Mesenchymal stem cell (in vitro differentiated cells and primary cell): ENCODE data around the gene PODXL2.

ENCODE experiments used
- DNase-seq: peaks from one replicate; pipeline ENCODE4 v3.0.0-alpha.2; 2013
- H2AFZ ChIP-seq: one replicate; pipeline ENCODE4 v1.6.1; 2013; ENCODE audit warnings: low read depth, mild to moderate bottlenecking, control low read depth, inconsistent platforms, low read length, moderate library complexity
- H2AK5ac ChIP-seq: 2 replicates; pipeline ENCODE4 v1.6.1; 2013; ENCODE audit warnings: low read length, moderate library complexity, mild to moderate bottlenecking, inconsistent platforms; ENCODE audit not compliant: severe bottlenecking
- H2BK120ac ChIP-seq: one replicate; pipeline ENCODE4 v1.6.1; 2013; ENCODE audit warnings: low read depth, mild to moderate bottlenecking, inconsistent platforms, low read length, moderate library complexity
- H2BK12ac ChIP-seq, 2 experiments: one replicate each; pipeline ENCODE4 v1.6.1; 2013; ENCODE audit warnings: inconsistent platforms in 2 of 2, low read length in 2 of 2, mild to moderate bottlenecking in 2 of 2, moderate library complexity in 2 of 2, control low read depth in 1 of 2
- H2BK15ac ChIP-seq: one replicate; pipeline ENCODE4 v1.6.1; 2013; ENCODE audit warnings: mild to moderate bottlenecking, low read depth, inconsistent platforms; ENCODE audit not compliant: poor library complexity, severe bottlenecking
- H2BK5ac ChIP-seq: 2 replicates; pipeline ENCODE4 v1.6.1; 2013; ENCODE audit warnings: low read depth, mild to moderate bottlenecking, low read length, control low read depth, inconsistent platforms; ENCODE audit not compliant: poor library complexity, severe bottlenecking
- H3K14ac ChIP-seq, 2 experiments: one replicate each; pipeline ENCODE4 v1.6.1; 2013; ENCODE audit warnings: inconsistent platforms in 2 of 2, low read length in 2 of 2, control low read depth in 1 of 2, mild to moderate bottlenecking in 1 of 2, moderate library complexity in 1 of 2
- H3K18ac ChIP-seq, 2 experiments: one replicate each; pipeline ENCODE4 v1.6.1; 2013; ENCODE audit warnings: inconsistent platforms in 2 of 2, low read length in 2 of 2, control low read depth in 1 of 2, low read depth in 1 of 2, mild to moderate bottlenecking in 1 of 2
- H3K23ac ChIP-seq, 2 experiments: one replicate each; pipeline ENCODE4 v1.6.1; 2013; ENCODE audit warnings: inconsistent platforms in 2 of 2, low read length in 2 of 2, mild to moderate bottlenecking in 2 of 2, moderate library complexity in 2 of 2, control low read depth in 1 of 2
- H3K27ac ChIP-seq: 2 replicates; pipeline ENCODE4 v1.5.1; 2013; ENCODE audit warnings: mild to moderate bottlenecking, moderate library complexity, low read length, control low read depth, inconsistent platforms; ENCODE audit not compliant: poor library complexity, severe bottlenecking
- H3K27me3 ChIP-seq, 2 experiments: 2 replicates each; pipeline versions ENCODE4 v1.6.1 to v1.7.0; 2013; ENCODE audit warnings: low read length in 2 of 2, mild to moderate bottlenecking in 2 of 2, moderate library complexity in 2 of 2, control low read depth in 1 of 2, inconsistent platforms in 1 of 2; ENCODE audit not compliant: control insufficient read depth in 1 of 2, insufficient read depth in 1 of 2
- H3K36me3 ChIP-seq, 2 experiments: 2 replicates each; pipeline versions ENCODE4 v1.6.1 to v1.7.0; 2013; ENCODE audit warnings: low read length in 2 of 2, control low read depth in 1 of 2, inconsistent platforms in 1 of 2, low read depth in 1 of 2, mild to moderate bottlenecking in 1 of 2; ENCODE audit not compliant: insufficient read depth in 2 of 2, control insufficient read depth in 1 of 2
- H3K4ac ChIP-seq, 2 experiments: one replicate each; pipeline ENCODE4 v1.6.1; 2013; ENCODE audit warnings: inconsistent platforms in 2 of 2, low read length in 2 of 2, mild to moderate bottlenecking in 2 of 2, moderate library complexity in 2 of 2, control low read depth in 1 of 2, low read depth in 1 of 2
- H3K4me1 ChIP-seq: 2 replicates; pipeline ENCODE4 v1.6.1; 2013; ENCODE audit warnings: low read depth, low read length, control low read depth; ENCODE audit not compliant: control insufficient read depth, insufficient read depth
- H3K4me2 ChIP-seq: 2 replicates; pipeline ENCODE4 v1.6.1; 2013; ENCODE audit warnings: low read length, mild to moderate bottlenecking, inconsistent platforms; ENCODE audit not compliant: poor library complexity, severe bottlenecking
- H3K4me3 ChIP-seq, 2 experiments: 2 replicates each; pipeline versions ENCODE4 v1.5.1 to v1.7.0; 2013; ENCODE audit warnings: low read length in 2 of 2, mild to moderate bottlenecking in 2 of 2, control low read depth in 1 of 2, low read depth in 1 of 2; ENCODE audit not compliant: insufficient read depth in 1 of 2
- H3K79me1 ChIP-seq: replicated peaks from 2 replicates; pipeline ENCODE4 v1.6.1; 2013; ENCODE audit warnings: mild to moderate bottlenecking, control low read depth, low read length, inconsistent platforms; ENCODE audit not compliant: poor library complexity, severe bottlenecking
- H3K9ac ChIP-seq: 2 replicates; pipeline ENCODE4 v1.7.0; 2013; ENCODE audit warnings: mild to moderate bottlenecking, low read length, moderate library complexity
- H3K9me3 ChIP-seq: 2 replicates; pipeline ENCODE4 v1.7.0; 2013; ENCODE audit warnings: mild to moderate bottlenecking, low read length; ENCODE audit not compliant: control insufficient read depth
- H4K8ac ChIP-seq: one replicate; pipeline ENCODE4 v1.6.1; 2013; ENCODE audit warnings: inconsistent platforms, mild to moderate bottlenecking, low read length, moderate library complexity
- H4K91ac ChIP-seq: one replicate; pipeline ENCODE4 v1.6.1; 2013; ENCODE audit warnings: mild to moderate bottlenecking, low read length, inconsistent platforms
- WGBS: methylation state at CpG from one replicate; pipeline ENCODE4 v1.1.7; 2013; ENCODE audit warnings: mixed read lengths; 5-methylcytosine and 5-hydroxymethylcytosine counted together

Gene PODXL2

DNA sequence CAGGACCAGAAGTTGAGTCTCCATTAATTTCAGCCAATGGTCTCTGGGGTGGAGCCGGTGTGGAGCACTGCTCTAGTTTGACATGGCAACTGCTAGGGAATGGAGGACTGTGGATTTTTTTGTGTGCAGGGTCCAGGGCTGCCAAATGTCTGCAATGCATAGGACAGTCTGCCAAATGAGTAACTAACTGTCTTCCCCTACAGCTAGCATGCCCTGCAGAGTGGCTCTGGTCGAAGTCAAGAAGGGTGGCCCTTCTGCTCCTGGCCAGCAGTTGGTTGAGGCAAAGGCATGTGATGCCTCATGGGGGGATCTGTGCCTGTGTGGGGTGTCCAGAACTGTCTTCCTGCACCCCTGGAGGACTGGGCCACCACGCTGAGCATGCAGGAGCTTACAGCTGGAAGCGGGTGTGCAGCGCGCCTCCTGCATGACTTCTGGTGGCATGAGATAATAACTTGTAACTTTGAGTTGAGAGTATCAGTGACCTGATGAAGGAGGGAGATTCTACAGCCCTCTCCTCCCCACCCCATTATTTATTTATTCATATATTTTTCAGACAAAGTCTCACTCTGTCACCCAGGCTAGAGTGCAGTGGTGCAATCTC lies 43.1 kb upstream of the PODXL2 start:
- H3K4me1 ChIP-seq = peaks cover 23% of the 10 kb centered on the region
- no peak overlapping the region for H2BK12ac ChIP-seq
- no peak overlapping the region for H3K4ac ChIP-seq
- H4K8ac ChIP-seq = no peak overlapping the region
- peak overlapping the region in 1 of 2 experiments; percentile 23 for H3K4me3 ChIP-seq
- no peak overlapping the region for H2BK15ac ChIP-seq
- no peaks in the 10 kb centered on the region for H3K9me3 ChIP-seq
- no peak overlapping the region for H3K9ac ChIP-seq
- no peak overlapping the region for H2AFZ ChIP-seq
- no peak overlapping the region for H3K4me2 ChIP-seq
- H2BK5ac ChIP-seq = no peak overlapping the region
- H3K27me3 ChIP-seq = no peaks in the 10 kb centered on the region
- peaks cover 18% of the 10 kb centered on the region for H3K79me1 ChIP-seq
- peaks cover 0 to 15% of the 10 kb centered on the region in 2 experiments for H3K36me3 ChIP-seq
- no peak overlapping the region for H2AK5ac ChIP-seq
- no peak overlapping the region for H3K27ac ChIP-seq
- 92% methylated on average over 3 of the region's 6 CpGs for WGBS
- no peak for DNase-seq
- no peak overlapping the region for H3K14ac ChIP-seq
- H2BK120ac ChIP-seq = no peak overlapping the region
- H3K18ac ChIP-seq = no peak overlapping the region
- no peak overlapping the region for H4K91ac ChIP-seq
- no peak overlapping the region for H3K23ac ChIP-seq

DNA sequence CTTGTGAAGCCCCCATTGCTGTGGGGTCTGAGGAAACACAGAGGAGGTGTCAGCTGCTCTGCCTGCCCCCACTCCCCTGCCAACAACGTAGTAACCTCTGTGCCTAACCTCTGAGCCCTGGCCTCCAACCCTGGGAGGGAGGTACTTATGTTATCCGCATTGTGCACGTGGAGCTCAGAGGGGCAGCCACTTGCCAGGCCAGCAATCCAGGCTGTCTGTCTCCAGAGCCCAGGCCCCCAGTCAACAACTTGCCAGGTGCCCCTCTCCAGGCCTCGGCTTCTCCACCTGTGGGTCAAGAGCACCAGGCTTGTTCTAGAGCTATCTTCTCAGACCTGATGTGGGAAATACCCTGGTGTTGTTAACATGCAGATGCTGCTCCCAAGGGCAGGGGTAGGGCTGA lies 41.1 kb upstream of the PODXL2 start:
- Histone ChIP-seq H3K23ac (peak overlapping the region in 1 of 2 experiments; percentile 14), H3K4ac (peak overlapping the region in 1 of 2 experiments; percentile 59), H2AK5ac (no peak overlapping the region), H2BK120ac (no peak overlapping the region), H3K9me3 (no peaks in the 10 kb centered on the region), H2AFZ (no peak overlapping the region), H2BK12ac (no peak overlapping the region), H3K14ac (no peak overlapping the region), H3K27me3 (no peaks in the 10 kb centered on the region), H3K27ac (no peak overlapping the region), H3K4me1 (peaks cover 34% of the 10 kb centered on the region), H3K79me1 (peaks cover 11% of the 10 kb centered on the region), H3K4me2 (no peak overlapping the region), H3K9ac (peak overlapping the region; percentile 38), H4K91ac (no peak overlapping the region), H4K8ac (peak overlapping the region; percentile 84), H3K18ac (no peak overlapping the region), H3K4me3 (peak overlapping the region in 1 of 2 experiments; percentile 13), H2BK15ac (no peak overlapping the region), H3K36me3 (peaks cover 0 to 11% of the 10 kb centered on the region in 2 experiments), H2BK5ac (no peak overlapping the region)
- over 99% methylated on average over 4 of the region's 4 CpGs for WGBS
- no peak for DNase-seq

DNA sequence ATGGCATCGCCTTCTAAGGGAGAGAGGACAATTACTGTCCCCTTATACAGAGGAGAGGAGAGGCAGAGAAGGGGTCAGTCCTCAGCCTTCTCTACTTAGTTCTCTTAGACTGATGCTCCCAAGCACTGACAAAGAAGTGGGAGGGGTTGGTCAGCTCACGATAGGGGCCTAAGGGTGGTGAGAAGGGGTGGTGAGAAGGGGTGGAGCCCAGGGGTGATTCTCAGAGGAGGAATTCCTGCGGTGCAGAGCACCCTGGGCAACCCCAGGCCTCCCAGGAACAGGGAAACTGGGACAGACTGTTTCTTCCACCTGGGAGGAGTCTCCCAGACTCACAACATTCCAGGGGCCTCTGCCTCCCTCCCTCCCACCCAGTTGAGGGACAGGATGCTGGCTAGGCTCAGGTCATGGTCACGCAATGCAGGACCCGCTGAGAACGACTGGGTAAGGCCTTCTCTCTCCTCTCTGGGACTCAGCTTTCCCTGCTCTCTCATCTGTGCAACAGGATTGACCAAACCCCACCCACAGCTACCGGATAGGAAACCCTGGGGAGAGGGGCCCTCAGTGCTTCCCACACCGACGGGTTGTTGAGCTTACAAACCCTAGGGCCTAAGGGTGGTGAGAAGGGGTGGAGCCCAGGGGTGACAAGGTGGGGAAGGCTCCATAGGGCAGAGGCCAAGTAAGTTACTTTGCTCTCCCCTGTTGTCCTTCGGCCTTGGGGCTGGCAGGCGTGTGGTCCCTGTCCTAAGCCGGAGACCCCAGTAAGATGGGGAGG lies 40.0 kb upstream of the PODXL2 start:
- Histone ChIP-seq H3K18ac (peak overlapping the region; percentile 67 to 70), H2BK5ac (no peak overlapping the region), H2AFZ (no peak overlapping the region), H3K4ac (peak overlapping the region in 1 of 2 experiments; percentile 56), H3K4me2 (peak overlapping the region; percentile 91), H3K27me3 (no peaks in the 10 kb centered on the region), H3K4me1 (peaks cover 34% of the 10 kb centered on the region), H2BK120ac (peak overlapping the region; percentile 76), H4K8ac (no peak overlapping the region), H2AK5ac (peak overlapping the region; percentile 10), H3K36me3 (peaks cover 0 to 8% of the 10 kb centered on the region in 2 experiments), H2BK15ac (peak overlapping the region; percentile 75), H3K79me1 (peaks cover 9% of the 10 kb centered on the region), H3K4me3 (peak overlapping the region; percentile 76 to 90), H3K14ac (peak overlapping the region in 1 of 2 experiments; percentile 73), H3K9me3 (no peaks in the 10 kb centered on the region), H3K23ac (peak overlapping the region in 1 of 2 experiments; percentile 76), H3K27ac (peak overlapping the region; percentile 66), H4K91ac (peak overlapping the region; percentile 1), H3K9ac (peak overlapping the region; percentile 94), H2BK12ac (peak overlapping the region; percentile 51 to 89)
- peak; percentile 87 for DNase-seq
- 27% methylated on average over 12 of the region's 12 CpGs for WGBS
